Endothelial cell of umbilical vein (primary cell): Measurements from ENCODE around the gene RBPJ.

Source experiments
- POLR2A ChIP-seq: IDR thresholded peaks from 2 replicates; pipeline ENCODE4 v1.6.1; 2012; ENCODE audit warnings: low read depth, mild to moderate bottlenecking, control low read depth, low read length
- TF ChIP-seq, protein P1 (sequence below): IDR thresholded peaks from 2 replicates; pipeline ENCODE4 v1.6.1; 2011; ENCODE audit not compliant: insufficient read depth, insufficient read length

DNA sequence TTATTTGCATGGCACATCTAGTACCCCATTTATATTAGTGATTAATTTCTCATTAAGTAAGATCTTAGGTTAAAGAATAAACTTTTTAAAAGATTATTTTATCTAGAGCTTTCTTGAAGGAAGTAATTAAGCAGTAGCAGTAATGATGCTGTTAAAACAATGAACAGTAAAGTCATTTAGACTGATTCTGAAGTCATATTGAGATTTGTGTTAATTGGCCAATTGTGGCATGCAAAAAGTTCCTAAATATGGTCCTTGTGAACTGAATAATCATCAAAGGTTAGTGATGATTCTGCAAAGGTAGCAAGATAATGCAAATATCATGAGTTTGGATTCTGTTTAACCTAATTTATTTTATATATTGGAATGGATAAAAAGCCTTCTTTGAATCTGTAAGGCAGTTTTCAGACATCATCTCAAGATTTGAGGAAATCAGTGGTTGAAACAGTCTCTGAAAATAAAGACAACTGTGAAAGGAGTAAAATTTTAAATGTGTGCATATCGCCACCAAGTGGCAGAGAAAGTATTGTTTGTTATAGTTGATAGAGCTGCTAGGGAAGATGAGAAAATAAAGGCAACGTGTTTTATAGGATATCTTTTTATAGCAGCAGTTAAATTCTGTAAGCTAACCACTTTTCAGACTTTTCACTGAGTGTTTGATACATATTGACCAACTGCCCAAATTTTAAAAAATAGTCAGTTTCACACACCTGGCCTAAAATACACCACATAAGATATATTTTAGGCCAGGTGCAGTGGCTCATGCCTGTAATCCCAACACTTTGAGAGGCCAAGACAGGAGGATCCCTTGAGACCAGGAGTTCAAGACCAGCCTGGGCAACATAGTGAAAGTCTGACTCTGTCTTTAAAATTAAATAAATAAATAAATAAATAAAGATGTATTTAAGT lies 89.8 kb downstream of the RBPJ start:
- TF ChIP-seq POLR2A = no peak
- TF ChIP-seq, protein P1, sequence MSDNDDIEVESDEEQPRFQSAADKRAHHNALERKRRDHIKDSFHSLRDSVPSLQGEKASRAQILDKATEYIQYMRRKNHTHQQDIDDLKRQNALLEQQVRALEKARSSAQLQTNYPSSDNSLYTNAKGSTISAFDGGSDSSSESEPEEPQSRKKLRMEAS = no peak
